ENCODE measurements around the gene ZNF462.

- no peak for TF ChIP-seq POLR2A (IDR thresholded peaks at IDR 0.05)
- TF ChIP-seq, protein P1, sequence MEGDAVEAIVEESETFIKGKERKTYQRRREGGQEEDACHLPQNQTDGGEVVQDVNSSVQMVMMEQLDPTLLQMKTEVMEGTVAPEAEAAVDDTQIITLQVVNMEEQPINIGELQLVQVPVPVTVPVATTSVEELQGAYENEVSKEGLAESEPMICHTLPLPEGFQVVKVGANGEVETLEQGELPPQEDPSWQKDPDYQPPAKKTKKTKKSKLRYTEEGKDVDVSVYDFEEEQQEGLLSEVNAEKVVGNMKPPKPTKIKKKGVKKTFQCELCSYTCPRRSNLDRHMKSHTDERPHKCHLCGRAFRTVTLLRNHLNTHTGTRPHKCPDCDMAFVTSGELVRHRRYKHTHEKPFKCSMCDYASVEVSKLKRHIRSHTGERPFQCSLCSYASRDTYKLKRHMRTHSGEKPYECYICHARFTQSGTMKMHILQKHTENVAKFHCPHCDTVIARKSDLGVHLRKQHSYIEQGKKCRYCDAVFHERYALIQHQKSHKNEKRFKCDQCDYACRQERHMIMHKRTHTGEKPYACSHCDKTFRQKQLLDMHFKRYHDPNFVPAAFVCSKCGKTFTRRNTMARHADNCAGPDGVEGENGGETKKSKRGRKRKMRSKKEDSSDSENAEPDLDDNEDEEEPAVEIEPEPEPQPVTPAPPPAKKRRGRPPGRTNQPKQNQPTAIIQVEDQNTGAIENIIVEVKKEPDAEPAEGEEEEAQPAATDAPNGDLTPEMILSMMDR (IDR thresholded peaks at IDR 0.05): no peak
Observed at GRCh38 chr9:106963684-106964083, 100.7 kb downstream of the ZNF462 start.
